SK-N-MC (cell line): ENCODE results near the gene RYR2.

Experiments
- DNase-seq: peaks from one replicate; pipeline ENCODE4 v3.0.0-alpha.2; 2011; ENCODE audit warnings: low read depth, low spot score
- H3K27ac ChIP-seq: fragments of 200-600 bp; sonication (generic); 2 replicates; pipeline ENCODE4 v1.5.1; 2016; ENCODE audit warnings: mixed run types
- H3K36me3 ChIP-seq: fragments of 200-600 bp; sonication (generic); 2 replicates; pipeline ENCODE4 v1.6.1; 2017; ENCODE audit warnings: antibody characterized with exemption, low read length, mixed read lengths; ENCODE audit not compliant: insufficient read depth
- H3K4me3 ChIP-seq: fragments of 200-600 bp; sonication (generic); 2 replicates; pipeline ENCODE4 v1.5.1; 2016
- H3K9ac ChIP-seq: fragments of 200-600 bp; sonication (generic); 2 replicates; pipeline ENCODE4 v1.8.0; 2017; ENCODE audit warnings: mixed run types, mixed read lengths; ENCODE audit not compliant: insufficient read length
- H3K9me3 ChIP-seq: fragments of 200-600 bp; sonication (generic); 2 replicates; pipeline ENCODE4 v1.6.1; 2017; ENCODE audit warnings: low read depth, mild to moderate bottlenecking, antibody characterized with exemption, low read length, moderate library complexity, mixed read lengths
- EZH2 ChIP-seq: fragments of 200-600 bp; sonication (generic); IDR thresholded peaks from one replicate; pipeline ENCODE4 v1.6.1; 2017; ENCODE audit warnings: antibody characterized with exemption
- FOXP2 ChIP-seq: optimal IDR thresholded peaks from 2 replicates; pipeline ENCODE3; 2011; ENCODE audit warnings: mild to moderate bottlenecking, moderate library complexity; ENCODE audit not compliant: insufficient read depth; ENCODE audit errors: extremely low read length, control extremely low read depth
- POLR2AphosphoS5 ChIP-seq: IDR thresholded peaks from 2 replicates; pipeline ENCODE4 v1.6.1; 2012; ENCODE audit warnings: mild to moderate bottlenecking, low read depth, low read length, borderline replicate concordance

The RYR2 gene

GRCh38 chr1:237005674-237006073 is 36.3 kb upstream of the RYR2 start:
- Histone ChIP-seq H3K27ac (no peak overlapping the region), H3K9me3 (no peaks in the 10 kb centered on the region), H3K9ac (no peak overlapping the region), H3K4me3 (no peak overlapping the region), H3K36me3 (no peaks in the 10 kb centered on the region)
- TF ChIP-seq FOXP2 (no peak), POLR2AphosphoS5 (no peak), EZH2 (no peak)
- DNase-seq: no peak

- TF ChIP-seq POLR2AphosphoS5: no peak
- no peak for TF ChIP-seq EZH2
- no peak for TF ChIP-seq FOXP2
- DNase-seq: no peak
- H3K4me3 ChIP-seq: no peak overlapping the region
Measured at GRCh38 chr1:237007147-237007881, 34.7 kb upstream of the RYR2 start.

DNA sequence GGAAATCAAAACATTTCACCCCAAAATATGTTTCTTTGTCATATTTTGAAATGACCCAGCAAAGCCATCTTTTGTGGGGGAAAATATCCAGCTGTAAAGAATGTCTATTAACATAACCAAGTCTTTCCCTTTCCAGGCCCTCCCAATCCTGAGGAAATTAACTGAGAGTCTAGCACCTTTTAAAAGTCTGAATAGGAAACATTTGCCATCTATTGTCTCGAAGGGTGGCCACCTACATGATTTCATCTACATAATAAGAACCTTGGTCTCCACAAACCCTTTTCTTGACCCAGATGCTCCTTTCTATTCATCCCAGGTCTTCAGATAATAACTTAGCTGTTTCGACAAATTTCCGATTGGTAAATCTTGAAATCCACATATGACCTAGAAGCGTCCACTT is 32.4 kb upstream of the RYR2 start:
- Histone ChIP-seq H3K9me3 (no peaks in the 10 kb centered on the region), H3K27ac (no peak overlapping the region), H3K9ac (no peak overlapping the region), H3K4me3 (no peak overlapping the region), H3K36me3 (no peaks in the 10 kb centered on the region)
- TF ChIP-seq FOXP2 (no peak), POLR2AphosphoS5 (no peak), EZH2 (no peak)
- DNase-seq: no peak

More at GRCh38 chr1:237007147-237007881, 34.7 kb upstream of the RYR2 start:
- H3K9me3 ChIP-seq: no peaks in the 10 kb centered on the region
- no peaks in the 10 kb centered on the region for H3K36me3 ChIP-seq
- H3K9ac ChIP-seq: no peak overlapping the region
- H3K27ac ChIP-seq: no peak overlapping the region

- no peak for TF ChIP-seq FOXP2
- no peak for TF ChIP-seq POLR2AphosphoS5
- TF ChIP-seq EZH2: no peak
- no peak overlapping the region for H3K9ac ChIP-seq
- H3K4me3 ChIP-seq: no peak overlapping the region
- no peak overlapping the region for H3K27ac ChIP-seq
- no peaks in the 10 kb centered on the region for H3K36me3 ChIP-seq
- no peaks in the 10 kb centered on the region for H3K9me3 ChIP-seq
- DNase-seq: no peak
Measured at GRCh38 chr1:237011432-237011831, 30.6 kb upstream of the RYR2 start.

GRCh38 chr1:237012361-237012760 is 29.6 kb upstream of the RYR2 start:
- no peak overlapping the region for H3K9ac ChIP-seq
- H3K9me3 ChIP-seq: no peaks in the 10 kb centered on the region
- TF ChIP-seq FOXP2: no peak
- no peak for TF ChIP-seq EZH2
- no peak for TF ChIP-seq POLR2AphosphoS5
- no peak for DNase-seq
- H3K4me3 ChIP-seq: no peak overlapping the region
- no peak overlapping the region for H3K27ac ChIP-seq
- no peaks in the 10 kb centered on the region for H3K36me3 ChIP-seq

DNA sequence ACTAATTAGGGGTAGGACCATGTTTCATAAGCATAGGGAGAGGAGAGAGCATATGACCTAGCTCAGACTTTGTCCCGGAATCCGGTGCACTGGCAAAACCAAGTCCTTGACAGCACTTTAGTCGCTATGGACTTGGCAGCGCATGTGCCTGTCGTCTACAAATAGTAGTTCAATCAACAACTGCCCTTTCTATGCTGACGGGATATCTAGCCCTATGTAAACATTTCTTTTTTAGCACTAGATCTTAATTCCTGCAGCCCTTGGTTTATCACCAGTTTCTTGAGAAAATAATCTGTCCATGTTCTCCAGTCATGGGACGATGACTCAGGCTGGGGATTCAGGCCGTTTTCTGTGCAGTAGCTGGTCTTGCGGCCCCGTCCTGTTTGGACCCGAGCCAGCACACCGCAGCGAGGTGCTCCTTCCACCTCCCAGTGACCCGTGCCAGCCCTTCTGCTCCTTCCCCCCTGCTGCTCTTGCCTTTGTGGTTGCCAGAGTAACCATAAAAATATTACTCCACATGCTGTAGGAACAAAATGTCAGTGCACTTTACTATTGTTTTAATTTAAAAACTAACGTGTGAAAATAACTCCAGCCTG is 29.1 kb upstream of the RYR2 start:
- Histone ChIP-seq H3K27ac (no peak overlapping the region), H3K4me3 (no peak overlapping the region), H3K9ac (no peak overlapping the region), H3K36me3 (no peaks in the 10 kb centered on the region), H3K9me3 (no peaks in the 10 kb centered on the region)
- TF ChIP-seq EZH2: no peak
- TF ChIP-seq FOXP2: no peak
- TF ChIP-seq POLR2AphosphoS5: no peak
- DNase-seq: no peak

DNA sequence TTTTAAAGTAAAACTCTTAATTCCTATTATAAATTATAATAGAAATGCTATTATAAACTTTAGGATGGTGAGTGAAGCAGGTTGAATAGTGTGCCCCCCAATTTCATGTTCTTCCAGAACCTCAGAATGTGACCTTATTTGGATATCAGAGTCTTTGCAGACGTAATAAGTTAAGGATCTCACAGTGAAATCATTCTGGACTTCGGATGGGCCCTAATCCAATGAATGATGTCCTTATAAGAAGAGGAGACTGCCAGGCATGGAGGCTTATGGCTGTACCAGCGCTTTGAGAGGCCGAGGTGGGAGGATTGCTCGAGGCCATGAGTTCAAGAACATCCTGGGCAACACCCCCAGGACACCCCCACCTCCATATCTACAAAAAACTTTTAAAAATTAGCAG is 28.4 kb upstream of the RYR2 start:
- no peak for TF ChIP-seq EZH2
- no peak for TF ChIP-seq POLR2AphosphoS5
- no peak for TF ChIP-seq FOXP2
- no peaks in the 10 kb centered on the region for H3K36me3 ChIP-seq
- no peak for DNase-seq
- no peaks in the 10 kb centered on the region for H3K9me3 ChIP-seq
- H3K27ac ChIP-seq: no peak overlapping the region
- H3K4me3 ChIP-seq: no peak overlapping the region
- H3K9ac ChIP-seq: no peak overlapping the region

- no peak for TF ChIP-seq POLR2AphosphoS5
- no peak for TF ChIP-seq FOXP2
- TF ChIP-seq EZH2: no peak
- no peak for DNase-seq
Measured at GRCh38 chr1:237016626-237017025, 25.4 kb upstream of the RYR2 start.

More at GRCh38 chr1:237016626-237017025, 25.4 kb upstream of the RYR2 start:
- H3K4me3 ChIP-seq: no peak overlapping the region
- no peaks in the 10 kb centered on the region for H3K9me3 ChIP-seq
- no peak overlapping the region for H3K27ac ChIP-seq
- H3K9ac ChIP-seq: no peak overlapping the region
- no peaks in the 10 kb centered on the region for H3K36me3 ChIP-seq
